MM.1S (cell line): ENCODE results near the gene HMX1.

Experiments
- CTCF ChIP-seq: fragments of 300-600 bp; sonication (generic); IDR thresholded peaks from 2 replicates; pipeline ENCODE4 v1.5.1; 2016; ENCODE audit warnings: antibody characterized with exemption, low read length, mixed read lengths
- EZH2phosphoT487 ChIP-seq: fragments of 300-600 bp; sonication (generic); IDR thresholded peaks from 2 replicates; pipeline ENCODE4 v1.6.1; 2018; ENCODE audit warnings: antibody characterized with exemption, low read length

GRCh38 chr4:8841678-8842268 is 29.9 kb downstream of the HMX1 start:
- TF ChIP-seq CTCF (no peak), EZH2phosphoT487 (no peak)
